GM18517 (cell line): Measurements from ENCODE around the gene RNF169.

Source experiments
- ATAC-seq: cut with Tn5 transposase; IDR thresholded peaks from one replicate; pipeline ENCODE4 v1.9.1; 2021; ENCODE audit warnings: mild to moderate bottlenecking, moderate library complexity; ENCODE audit not compliant: unreplicated experiment

Gene RNF169

GRCh38 chr11:74766905-74767304 is 18.3 kb downstream of the RNF169 start:
- no peak for ATAC-seq

GRCh38 chr11:74768172-74768651 is 19.6 kb downstream of the RNF169 start:
- peak; percentile 58 for ATAC-seq

GRCh38 chr11:74769055-74769707 is 20.5 kb downstream of the RNF169 start:
- no peak for ATAC-seq

- ATAC-seq, result no peak
Measured at GRCh38 chr11:74770456-74770855, 21.8 kb downstream of the RNF169 start.

GRCh38 chr11:74771139-74771538 is 22.5 kb downstream of the RNF169 start:
- no peak for ATAC-seq

- ATAC-seq, result no peak
Measured at GRCh38 chr11:74773476-74773875, 24.8 kb downstream of the RNF169 start.

- no peak for ATAC-seq
Measured at GRCh38 chr11:74775762-74776161, 27.1 kb downstream of the RNF169 start.

- no peak for ATAC-seq
Measured at GRCh38 chr11:74776546-74776945, 27.9 kb downstream of the RNF169 start.

- no peak for ATAC-seq
Measured at GRCh38 chr11:74777038-74777437, 28.4 kb downstream of the RNF169 start.

- ATAC-seq, result no peak
Measured at GRCh38 chr11:74777877-74778276, 29.2 kb downstream of the RNF169 start.

- ATAC-seq, result no peak
Measured at GRCh38 chr11:74778581-74778980, 29.9 kb downstream of the RNF169 start.

- ATAC-seq, result no peak
Measured at GRCh38 chr11:74780248-74781005, 31.8 kb downstream of the RNF169 start.

- peak; percentile 74 for ATAC-seq
Measured at GRCh38 chr11:74783241-74783871, 34.7 kb downstream of the RNF169 start.

- ATAC-seq, result peak; percentile 46
Measured at GRCh38 chr11:74784234-74784633, 35.6 kb downstream of the RNF169 start.

- no peak for ATAC-seq
Measured at GRCh38 chr11:74784726-74785125, 36.1 kb downstream of the RNF169 start.

- no peak for ATAC-seq
Measured at GRCh38 chr11:74786574-74786973, 37.9 kb downstream of the RNF169 start.

GRCh38 chr11:74791333-74792100 is 42.9 kb downstream of the RNF169 start:
- no peak for ATAC-seq

- ATAC-seq, result no peak
Measured at GRCh38 chr11:74806267-74806666, 57.6 kb downstream of the RNF169 start.

GRCh38 chr11:74809801-74810200 is 61.2 kb downstream of the RNF169 start:
- no peak for ATAC-seq

GRCh38 chr11:74815966-74816365 is 67.3 kb downstream of the RNF169 start:
- ATAC-seq, result no peak

GRCh38 chr11:74816664-74817063 is 68.0 kb downstream of the RNF169 start:
- ATAC-seq, result no peak
